ENCODE measurements around the gene CPNE8.

CPNE8 gene

GRCh38 chr12:38838056-38838850 lies 67.1 kb downstream of the CPNE8 start:
- Histone ChIP-seq H3K36me3 (ENCODE audit: control insufficient read depth in 2 of 2, insufficient read depth in 2 of 2, low read length in 2 of 2) (no peaks in the 10 kb centered on the region), H3K9me3 (ENCODE audit: control insufficient read depth in 2 of 2, low read length in 2 of 2) (no peaks in the 10 kb centered on the region), H3K27ac (ENCODE audit: low read depth in 2 of 2, low read length in 2 of 2) (peak overlapping the region; percentile 35 to 62), H3K4me3 (ENCODE audit: low read length in 2 of 2) (peak overlapping the region; percentile 20 to 41), H3K27me3 (ENCODE audit: control insufficient read depth in 2 of 2, insufficient read depth in 2 of 2, low read length in 2 of 2) (no peaks in the 10 kb centered on the region), H3K4me1 (ENCODE audit: control insufficient read depth in 2 of 2, insufficient read depth in 2 of 2, low read length in 2 of 2) (peaks cover 8 to 19% of the 10 kb centered on the region in 2 donors), H3K9ac (ENCODE audit: low read depth in 1 of 2, low read length in 2 of 2) (no peak overlapping the region)

- H3K27ac ChIP-seq (ENCODE audit: low read depth in 2 of 2, low read length in 2 of 2), result no peak overlapping the region
- no peaks in the 10 kb centered on the region for H3K27me3 ChIP-seq (ENCODE audit: control insufficient read depth in 2 of 2, insufficient read depth in 2 of 2, low read length in 2 of 2)
- H3K36me3 ChIP-seq (ENCODE audit: control insufficient read depth in 2 of 2, insufficient read depth in 2 of 2, low read length in 2 of 2), result no peaks in the 10 kb centered on the region
- no peaks in the 10 kb centered on the region for H3K4me1 ChIP-seq (ENCODE audit: control insufficient read depth in 2 of 2, insufficient read depth in 2 of 2, low read length in 2 of 2)
- H3K9ac ChIP-seq (ENCODE audit: low read depth in 1 of 2, low read length in 2 of 2), result no peak overlapping the region
- no peaks in the 10 kb centered on the region for H3K9me3 ChIP-seq (ENCODE audit: control insufficient read depth in 2 of 2, low read length in 2 of 2)
- H3K4me3 ChIP-seq (ENCODE audit: low read length in 2 of 2), result no peak overlapping the region
Observed at GRCh38 chr12:38831715-38832114, 73.7 kb downstream of the CPNE8 start.

- Histone ChIP-seq H3K4me1 (ENCODE audit: control insufficient read depth in 2 of 2, insufficient read depth in 2 of 2, low read length in 2 of 2) (peaks cover 0 to 5% of the 10 kb centered on the region in 2 donors), H3K9ac (ENCODE audit: low read depth in 1 of 2, low read length in 2 of 2) (no peak overlapping the region), H3K4me3 (ENCODE audit: low read length in 2 of 2) (no peak overlapping the region), H3K27me3 (ENCODE audit: control insufficient read depth in 2 of 2, insufficient read depth in 2 of 2, low read length in 2 of 2) (no peaks in the 10 kb centered on the region), H3K9me3 (ENCODE audit: control insufficient read depth in 2 of 2, low read length in 2 of 2) (no peaks in the 10 kb centered on the region), H3K36me3 (ENCODE audit: control insufficient read depth in 2 of 2, insufficient read depth in 2 of 2, low read length in 2 of 2) (no peaks in the 10 kb centered on the region), H3K27ac (ENCODE audit: low read depth in 2 of 2, low read length in 2 of 2) (no peak overlapping the region)
Observed at GRCh38 chr12:38825006-38825405, 80.4 kb downstream of the CPNE8 start.

GRCh38 chr12:38823738-38824137 lies 81.7 kb downstream of the CPNE8 start:
- Histone ChIP-seq H3K9me3 (ENCODE audit: control insufficient read depth in 2 of 2, low read length in 2 of 2) (no peaks in the 10 kb centered on the region), H3K4me3 (ENCODE audit: low read length in 2 of 2) (no peak overlapping the region), H3K27me3 (ENCODE audit: control insufficient read depth in 2 of 2, insufficient read depth in 2 of 2, low read length in 2 of 2) (no peaks in the 10 kb centered on the region), H3K36me3 (ENCODE audit: control insufficient read depth in 2 of 2, insufficient read depth in 2 of 2, low read length in 2 of 2) (no peaks in the 10 kb centered on the region), H3K9ac (ENCODE audit: low read depth in 1 of 2, low read length in 2 of 2) (no peak overlapping the region), H3K4me1 (ENCODE audit: control insufficient read depth in 2 of 2, insufficient read depth in 2 of 2, low read length in 2 of 2) (peaks cover 0 to 5% of the 10 kb centered on the region in 2 donors), H3K27ac (ENCODE audit: low read depth in 2 of 2, low read length in 2 of 2) (no peak overlapping the region)

- H3K9ac ChIP-seq (ENCODE audit: low read depth in 1 of 2, low read length in 2 of 2), result no peak overlapping the region
- H3K9me3 ChIP-seq (ENCODE audit: control insufficient read depth in 2 of 2, low read length in 2 of 2), result no peaks in the 10 kb centered on the region
- H3K27me3 ChIP-seq (ENCODE audit: control insufficient read depth in 2 of 2, insufficient read depth in 2 of 2, low read length in 2 of 2), result no peaks in the 10 kb centered on the region
- H3K27ac ChIP-seq (ENCODE audit: low read depth in 2 of 2, low read length in 2 of 2), result no peak overlapping the region
- H3K4me1 ChIP-seq (ENCODE audit: control insufficient read depth in 2 of 2, insufficient read depth in 2 of 2, low read length in 2 of 2), result peaks cover 0 to 5% of the 10 kb centered on the region in 2 donors
- H3K36me3 ChIP-seq (ENCODE audit: control insufficient read depth in 2 of 2, insufficient read depth in 2 of 2, low read length in 2 of 2), result no peaks in the 10 kb centered on the region
- H3K4me3 ChIP-seq (ENCODE audit: low read length in 2 of 2), result no peak overlapping the region
Observed at GRCh38 chr12:38823314-38823713, 82.1 kb downstream of the CPNE8 start.

- Histone ChIP-seq H3K4me3 (ENCODE audit: low read length in 2 of 2) (no peak overlapping the region), H3K36me3 (ENCODE audit: control insufficient read depth in 2 of 2, insufficient read depth in 2 of 2, low read length in 2 of 2) (no peaks in the 10 kb centered on the region), H3K4me1 (ENCODE audit: control insufficient read depth in 2 of 2, insufficient read depth in 2 of 2, low read length in 2 of 2) (no peaks in the 10 kb centered on the region), H3K27me3 (ENCODE audit: control insufficient read depth in 2 of 2, insufficient read depth in 2 of 2, low read length in 2 of 2) (no peaks in the 10 kb centered on the region), H3K27ac (ENCODE audit: low read depth in 2 of 2, low read length in 2 of 2) (no peak overlapping the region), H3K9ac (ENCODE audit: low read depth in 1 of 2, low read length in 2 of 2) (no peak overlapping the region), H3K9me3 (ENCODE audit: control insufficient read depth in 2 of 2, low read length in 2 of 2) (no peaks in the 10 kb centered on the region)
Observed at GRCh38 chr12:38817942-38818341, 87.4 kb downstream of the CPNE8 start.

- Histone ChIP-seq H3K27me3 (ENCODE audit: control insufficient read depth in 2 of 2, insufficient read depth in 2 of 2, low read length in 2 of 2) (no peaks in the 10 kb centered on the region), H3K4me1 (ENCODE audit: control insufficient read depth in 2 of 2, insufficient read depth in 2 of 2, low read length in 2 of 2) (no peaks in the 10 kb centered on the region)
Observed at GRCh38 chr12:38813923-38814322, 91.5 kb downstream of the CPNE8 start.

GRCh38 chr12:38811814-38812356 lies 93.5 kb downstream of the CPNE8 start:
- Histone ChIP-seq H3K36me3 (ENCODE audit: control insufficient read depth in 2 of 2, insufficient read depth in 2 of 2, low read length in 2 of 2) (no peaks in the 10 kb centered on the region), H3K4me1 (ENCODE audit: control insufficient read depth in 2 of 2, insufficient read depth in 2 of 2, low read length in 2 of 2) (no peaks in the 10 kb centered on the region), H3K9ac (ENCODE audit: low read depth in 1 of 2, low read length in 2 of 2) (no peak overlapping the region), H3K27me3 (ENCODE audit: control insufficient read depth in 2 of 2, insufficient read depth in 2 of 2, low read length in 2 of 2) (no peaks in the 10 kb centered on the region), H3K4me3 (ENCODE audit: low read length in 2 of 2) (no peak overlapping the region), H3K9me3 (ENCODE audit: control insufficient read depth in 2 of 2, low read length in 2 of 2) (no peaks in the 10 kb centered on the region), H3K27ac (ENCODE audit: low read depth in 2 of 2, low read length in 2 of 2) (no peak overlapping the region)

More at GRCh38 chr12:38813923-38814322, 91.5 kb downstream of the CPNE8 start:
- Histone ChIP-seq H3K4me3 (ENCODE audit: low read length in 2 of 2) (no peak overlapping the region), H3K36me3 (ENCODE audit: control insufficient read depth in 2 of 2, insufficient read depth in 2 of 2, low read length in 2 of 2) (no peaks in the 10 kb centered on the region), H3K9me3 (ENCODE audit: control insufficient read depth in 2 of 2, low read length in 2 of 2) (no peaks in the 10 kb centered on the region), H3K9ac (ENCODE audit: low read depth in 1 of 2, low read length in 2 of 2) (no peak overlapping the region), H3K27ac (ENCODE audit: low read depth in 2 of 2, low read length in 2 of 2) (no peak overlapping the region)

- Histone ChIP-seq H3K27me3 (ENCODE audit: control insufficient read depth in 2 of 2, insufficient read depth in 2 of 2, low read length in 2 of 2) (no peaks in the 10 kb centered on the region), H3K27ac (ENCODE audit: low read depth in 2 of 2, low read length in 2 of 2) (no peak overlapping the region), H3K4me1 (ENCODE audit: control insufficient read depth in 2 of 2, insufficient read depth in 2 of 2, low read length in 2 of 2) (no peaks in the 10 kb centered on the region), H3K36me3 (ENCODE audit: control insufficient read depth in 2 of 2, insufficient read depth in 2 of 2, low read length in 2 of 2) (no peaks in the 10 kb centered on the region), H3K4me3 (ENCODE audit: low read length in 2 of 2) (no peak overlapping the region), H3K9me3 (ENCODE audit: control insufficient read depth in 2 of 2, low read length in 2 of 2) (no peaks in the 10 kb centered on the region), H3K9ac (ENCODE audit: low read depth in 1 of 2, low read length in 2 of 2) (no peak overlapping the region)
Observed at GRCh38 chr12:38809832-38810231, 95.6 kb downstream of the CPNE8 start.

- Histone ChIP-seq H3K9ac (ENCODE audit: low read depth in 1 of 2, low read length in 2 of 2) (no peak overlapping the region), H3K36me3 (ENCODE audit: control insufficient read depth in 2 of 2, insufficient read depth in 2 of 2, low read length in 2 of 2) (no peaks in the 10 kb centered on the region), H3K27ac (ENCODE audit: low read depth in 2 of 2, low read length in 2 of 2) (no peak overlapping the region), H3K4me1 (ENCODE audit: control insufficient read depth in 2 of 2, insufficient read depth in 2 of 2, low read length in 2 of 2) (no peaks in the 10 kb centered on the region), H3K4me3 (ENCODE audit: low read length in 2 of 2) (no peak overlapping the region), H3K27me3 (ENCODE audit: control insufficient read depth in 2 of 2, insufficient read depth in 2 of 2, low read length in 2 of 2) (no peaks in the 10 kb centered on the region), H3K9me3 (ENCODE audit: control insufficient read depth in 2 of 2, low read length in 2 of 2) (peaks cover 0 to 5% of the 10 kb centered on the region in 2 donors)
Observed at GRCh38 chr12:38788106-38788505, 117.3 kb downstream of the CPNE8 start.

All from mucosa of rectum (tissue), 2 donors.